Right cardiac atrium (tissue), 5 donors: ENCODE data around the gene GCNT1. TPM values are rescaled to one million over a fixed set of nuclear protein-coding genes. Genes with fewer than 3 reads are reported as not detected.
"Not testable (repeated sequence)": the region's sequence is repeated elsewhere in the genome, so short reads cannot be mapped to it uniquely, and the experiment has no call there.

Source experiments
- ATAC-seq, 2 donors: fragments of 200-7000 bp; cut with Tn5 transposase; one replicate each; pipeline versions ENCODE4 v1.8.0 to v1.9.1; 2020; ENCODE audit warnings: moderate library complexity in 2 of 2, mild to moderate bottlenecking in 1 of 2
- DNase-seq, 3 donors: peaks; one replicate each; pipeline ENCODE4 v3.0.0-alpha.2; 2020
- H3K27ac ChIP-seq: one replicate; pipeline ENCODE4 v1.5.1; 2013; ENCODE audit warnings: mild to moderate bottlenecking, low read length, control low read depth, moderate library complexity
- H3K27me3 ChIP-seq: one replicate; pipeline ENCODE4 v1.6.1; 2013; ENCODE audit not compliant: control insufficient read depth, insufficient read depth
- H3K4me1 ChIP-seq: one replicate; pipeline ENCODE4 v1.6.1; 2013; ENCODE audit warnings: low read length; ENCODE audit not compliant: control insufficient read depth, insufficient read depth
- H3K4me3 ChIP-seq: one replicate; pipeline ENCODE4 v1.5.1; 2013; ENCODE audit warnings: low read length, control low read depth
- H3K9me3 ChIP-seq: one replicate; pipeline ENCODE4 v1.6.1; 2013; ENCODE audit warnings: low read length; ENCODE audit not compliant: control insufficient read depth
- WGBS: extraction: QIAGEN DNeasy Blood & Tissue Kit; methylation state at CpG from one replicate; pipeline ENCODE4 v1.1.7; 2013; 5-methylcytosine and 5-hydroxymethylcytosine counted together
- intact Hi-C, 4 donors: fragments of 100-400 bp; cut with DNase I; formaldehyde crosslinking; loops; one replicate each; pipeline versions ENCODE4 v1.11.0 to v1.14.0; 2022 to 2023
- polyA plus RNA-seq: library from polyadenylated mRNA; stranded (reverse); fragments of 200-250 nt; gene quantifications from one replicate; pipeline ENCODE4 v1.2.3, GENCODE V29; 2013
- total RNA-seq, 4 donors: library from RNA; stranded (reverse); fragmentation: NEBNext Ultra II Directional; extraction: Animal tissue kit (Norgen Biotek cat#: 25700); gene quantifications; one replicate each; pipeline ENCODE4 v1.2.1, GENCODE V29; 2021
- donor health status: healthy with polysubstance abuse.
- donor health status: DM: no; HTN: yes; CAD: no.
- donor health status: DM: no; HTN: no; CAD: no.
- donor health status: DM: no; HTN: yes; CAD: no; lungs with severe emphysema.
- donor health status: DM: yes; HTN: yes; CAD: no.

GCNT1 gene
- total and polyA plus RNA-seq, 5 donors: 0.91 to 5.7 (median 3.9) TPM

DNA sequence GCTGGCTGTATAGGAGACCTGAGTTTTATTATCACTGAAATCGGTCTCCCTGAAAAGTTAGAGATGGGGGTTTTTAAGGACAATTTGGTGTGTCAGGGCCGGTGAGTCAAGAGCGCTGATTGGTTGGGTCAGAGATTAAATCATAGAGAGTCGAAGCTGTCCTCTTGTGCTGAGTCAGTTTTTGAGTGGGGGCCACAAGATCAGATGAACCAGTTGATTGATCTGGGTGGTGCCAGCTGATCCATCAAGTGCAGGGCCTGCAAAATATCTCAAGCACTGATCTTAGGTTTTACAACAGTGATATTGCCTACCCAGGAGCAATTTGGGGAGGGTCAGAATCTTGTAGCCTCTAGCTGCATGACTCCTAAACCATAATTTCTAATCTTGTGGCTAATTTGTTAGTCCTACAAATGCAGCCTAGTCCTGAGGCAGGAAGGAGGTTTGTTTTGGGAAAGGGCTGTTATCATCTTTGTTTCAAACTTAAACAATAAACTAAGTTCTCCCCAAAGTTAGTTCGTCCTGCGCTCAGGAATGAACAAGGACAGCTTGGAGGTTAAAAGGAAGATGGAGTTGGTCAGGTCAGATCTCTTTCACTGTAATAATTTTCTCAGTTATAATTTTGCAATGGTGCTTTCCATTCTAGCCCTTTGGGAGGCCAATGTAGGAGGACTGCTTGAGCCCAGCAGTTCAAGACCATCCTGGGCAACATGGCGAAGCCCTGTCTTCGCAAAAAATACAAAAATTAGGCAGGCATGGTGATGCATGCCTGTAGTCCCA is 33.1 kb upstream of the GCNT1 start:
- H3K27ac ChIP-seq: no peak overlapping the region
- no peaks in the 10 kb centered on the region for H3K27me3 ChIP-seq
- no peak for ATAC-seq
- no peak overlapping the region for H3K4me3 ChIP-seq
- H3K9me3 ChIP-seq: no peaks in the 10 kb centered on the region
- no peak for DNase-seq
- 83% methylated on average over 8 of the region's 8 CpGs for WGBS
- intact Hi-C loops: no loop called here
- no peaks in the 10 kb centered on the region for H3K4me1 ChIP-seq

- Histone ChIP-seq H3K27me3 (no peaks in the 10 kb centered on the region), H3K27ac (no peak overlapping the region), H3K4me3 (no peak overlapping the region), H3K4me1 (no peaks in the 10 kb centered on the region), H3K9me3 (no peaks in the 10 kb centered on the region)
- 80% methylated on average over 7 of the region's 7 CpGs for WGBS
- DNase-seq (no peak), ATAC-seq (no peak)
- intact Hi-C loops: no loop called here
These were observed 32.1 kb upstream of the GCNT1 start for GRCh38 chr9:76426807-76427419.

- H3K27me3 ChIP-seq: no peaks in the 10 kb centered on the region
- H3K4me1 ChIP-seq: no peaks in the 10 kb centered on the region
- H3K9me3 ChIP-seq: no peaks in the 10 kb centered on the region
- H3K4me3 ChIP-seq: no peak overlapping the region
- ATAC-seq: no peak
- intact Hi-C loops: no loop called here
- no peak for DNase-seq
- no peak overlapping the region for H3K27ac ChIP-seq
- WGBS: 82% methylated on average over 8 of the region's 8 CpGs
These were observed 27.4 kb upstream of the GCNT1 start for GRCh38 chr9:76431601-76432000.

- no peak overlapping the region for H3K4me3 ChIP-seq
- peak in 1 of 3 donors; percentile 40 for DNase-seq
- 87% methylated on average over 5 of the region's 5 CpGs for WGBS
- H3K9me3 ChIP-seq: no peaks in the 10 kb centered on the region
- H3K4me1 ChIP-seq: no peaks in the 10 kb centered on the region
- no peaks in the 10 kb centered on the region for H3K27me3 ChIP-seq
- no peak for ATAC-seq
- intact Hi-C loops: no loop called here
- no peak overlapping the region for H3K27ac ChIP-seq
These were observed 25.6 kb upstream of the GCNT1 start for GRCh38 chr9:76433406-76433805.

DNA sequence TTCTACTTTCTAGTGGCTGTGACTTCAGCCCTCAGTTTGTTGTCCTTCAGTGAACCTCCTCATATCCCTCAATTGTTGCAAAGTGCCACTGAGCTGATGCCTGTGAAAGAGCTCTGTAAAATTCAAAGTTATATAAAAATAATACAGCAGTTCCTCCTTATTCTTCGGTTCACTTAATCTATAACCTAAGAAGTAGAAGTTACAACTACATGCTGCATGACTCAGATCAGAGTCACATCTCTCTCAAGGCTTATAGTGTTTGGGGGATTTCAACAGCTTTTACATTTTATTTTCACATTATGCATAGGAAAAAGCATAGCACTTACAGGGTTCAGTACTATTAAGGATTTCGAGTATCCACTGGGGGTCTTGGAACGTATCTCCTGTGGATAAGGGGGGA is 25.1 kb upstream of the GCNT1 start:
- DNase-seq: no peak
- H3K4me3 ChIP-seq: no peak overlapping the region
- no peaks in the 10 kb centered on the region for H3K4me1 ChIP-seq
- WGBS: 84% methylated on average over 3 of the region's 3 CpGs
- H3K27me3 ChIP-seq: no peaks in the 10 kb centered on the region
- H3K9me3 ChIP-seq: no peaks in the 10 kb centered on the region
- no peak overlapping the region for H3K27ac ChIP-seq
- intact Hi-C loops: no loop called here
- no peak for ATAC-seq

- 86% methylated on average over 6 of the region's 6 CpGs for WGBS
- DNase-seq, H3K4me3 ChIP-seq, H3K9me3 ChIP-seq, ATAC-seq, H3K4me1 ChIP-seq, intact Hi-C loops, H3K27me3 ChIP-seq, H3K27ac ChIP-seq: not testable (repeated sequence)
These were observed 24.1 kb upstream of the GCNT1 start for GRCh38 chr9:76434897-76435296.

GRCh38 chr9:76437017-76437699 is 21.8 kb upstream of the GCNT1 start:
- ATAC-seq, H3K27me3 ChIP-seq, H3K4me3 ChIP-seq, H3K9me3 ChIP-seq, DNase-seq, intact Hi-C loops, H3K4me1 ChIP-seq, H3K27ac ChIP-seq: not testable (repeated sequence)
- 85% methylated on average over 9 of the region's 9 CpGs for WGBS

- DNase-seq: no peak
- no peak overlapping the region for H3K4me3 ChIP-seq
- no peaks in the 10 kb centered on the region for H3K4me1 ChIP-seq
- no peaks in the 10 kb centered on the region for H3K27me3 ChIP-seq
- no peak overlapping the region for H3K27ac ChIP-seq
- intact Hi-C loops: no loop called here
- 89% methylated on average over 6 of the region's 6 CpGs for WGBS
- no peaks in the 10 kb centered on the region for H3K9me3 ChIP-seq
- no peak for ATAC-seq
These were observed 20.0 kb upstream of the GCNT1 start for GRCh38 chr9:76438841-76439588.

DNA sequence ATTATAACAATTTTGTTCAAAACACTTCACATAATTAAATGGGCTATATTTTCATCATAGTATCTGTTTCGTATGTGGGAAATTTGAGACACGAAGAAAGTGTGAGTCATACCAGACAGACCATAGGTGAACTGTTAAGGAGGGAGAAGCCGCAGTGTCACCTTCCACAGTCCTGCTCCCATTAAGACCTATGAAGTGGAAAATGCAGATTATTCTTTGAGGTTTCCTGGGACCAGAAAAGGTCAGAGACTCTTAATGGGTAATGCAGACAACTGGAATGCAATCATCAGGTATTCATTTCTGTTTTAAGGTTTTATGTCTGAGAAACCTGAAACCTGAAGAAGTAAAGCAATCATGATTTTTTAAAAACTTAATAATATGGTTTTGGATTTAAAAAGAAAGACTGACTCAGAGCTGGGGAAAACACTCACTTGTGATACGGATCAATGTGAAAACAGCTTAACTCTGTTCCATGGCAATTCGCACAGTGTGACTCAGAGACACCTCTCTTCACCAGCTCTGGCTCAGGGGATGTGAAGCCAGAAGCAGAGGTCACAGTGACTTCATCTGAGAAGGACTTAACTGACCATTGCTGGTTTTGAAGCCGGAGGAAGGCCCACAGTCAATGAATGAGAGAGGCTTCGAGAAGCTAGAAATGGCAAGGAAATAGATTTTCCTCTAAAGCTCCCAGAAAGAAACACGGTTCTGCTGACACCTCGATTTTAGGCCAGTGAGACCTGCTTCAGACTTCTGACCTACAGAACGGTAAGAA is 17.2 kb upstream of the GCNT1 start:
- Histone ChIP-seq H3K4me1 (no peaks in the 10 kb centered on the region), H3K4me3 (no peak overlapping the region), H3K9me3 (no peaks in the 10 kb centered on the region), H3K27me3 (no peaks in the 10 kb centered on the region), H3K27ac (no peak overlapping the region)
- intact Hi-C loops: loop anchor here in 1 of 4 donors (10.0 kb wide), 1 partner anchor 263 kb away; no protein-coding TSS in a partner anchor
- WGBS: 90% methylated on average over 10 of the region's 10 CpGs
- ATAC-seq (no peak), DNase-seq (no peak)

- WGBS: 72% methylated on average over 3 of the region's 3 CpGs
- Histone ChIP-seq H3K27ac (no peak overlapping the region), H3K4me1 (no peaks in the 10 kb centered on the region), H3K9me3 (no peaks in the 10 kb centered on the region), H3K4me3 (no peak overlapping the region), H3K27me3 (no peaks in the 10 kb centered on the region)
- DNase-seq (no peak), ATAC-seq (no peak)
- intact Hi-C loops: loop anchor here in 1 of 4 donors (10.0 kb wide), 1 partner anchor 261 kb away; no protein-coding TSS in a partner anchor
These were observed 15.1 kb upstream of the GCNT1 start for GRCh38 chr9:76443887-76444286.
